Activated CD8-positive, alpha-beta memory T cell treated with anti-CD3 and anti-CD28 coated beads for 1 hour (primary cell): ENCODE data around the gene SRP54.
"Not testable (repeated sequence)": the region's sequence is repeated elsewhere in the genome, so short reads cannot be mapped to it uniquely, and the experiment has no call there.

Source experiments
- DNase-seq, 2 donors: peaks; one replicate each; pipeline ENCODE4 v3.0.0-alpha.2; 2020; ENCODE audit warnings: low read depth in 1 of 2; ENCODE audit errors: extremely low read depth in 1 of 2

SRP54 gene

GRCh38 chr14:34983148-34983760 lies 462 bp downstream of the SRP54 start:
- DNase-seq, result no peak

- DNase-seq, result no peak
These were observed 994 bp downstream of the SRP54 start for GRCh38 chr14:34983786-34984185.

GRCh38 chr14:34985740-34986139 lies 2.9 kb downstream of the SRP54 start:
- DNase-seq, result no peak

- DNase-seq, result no peak
These were observed 4.4 kb downstream of the SRP54 start for GRCh38 chr14:34987180-34987579.

GRCh38 chr14:34989762-34990161 lies 7.0 kb downstream of the SRP54 start:
- DNase-seq, result no peak

- DNase-seq, result no peak
These were observed 10.6 kb downstream of the SRP54 start for GRCh38 chr14:34993426-34993825.

GRCh38 chr14:34994668-34995067 lies 11.9 kb downstream of the SRP54 start:
- DNase-seq, result no peak

- no peak for DNase-seq
These were observed 15.0 kb downstream of the SRP54 start for GRCh38 chr14:34997762-34998161.

- no peak for DNase-seq
These were observed 16.7 kb downstream of the SRP54 start for GRCh38 chr14:34999500-34999899.

- no peak for DNase-seq
These were observed 18.8 kb downstream of the SRP54 start for GRCh38 chr14:35001621-35002020.

GRCh38 chr14:35004839-35005238 lies 22.0 kb downstream of the SRP54 start:
- no peak for DNase-seq

- no peak for DNase-seq
These were observed 33.8 kb downstream of the SRP54 start for GRCh38 chr14:35016568-35016967.

GRCh38 chr14:35020713-35021112 lies 37.9 kb downstream of the SRP54 start:
- DNase-seq, result no peak

- no peak for DNase-seq
These were observed 45.6 kb downstream of the SRP54 start for GRCh38 chr14:35028435-35028834.

GRCh38 chr14:35032562-35032961 lies 49.8 kb downstream of the SRP54 start:
- no peak for DNase-seq

GRCh38 chr14:35034440-35034833 lies 51.6 kb downstream of the SRP54 start:
- no peak for DNase-seq

- not testable (repeated sequence) for DNase-seq
These were observed 52.3 kb downstream of the SRP54 start for GRCh38 chr14:35034944-35035554.

- DNase-seq, result not testable (repeated sequence)
These were observed 55.5 kb downstream of the SRP54 start for GRCh38 chr14:35038312-35038711.

GRCh38 chr14:35042632-35043031 lies 59.8 kb downstream of the SRP54 start:
- DNase-seq, result no peak

GRCh38 chr14:35043046-35043445 lies 60.3 kb downstream of the SRP54 start:
- DNase-seq, result no peak

- DNase-seq, result no peak
These were observed 62.4 kb downstream of the SRP54 start for GRCh38 chr14:35044939-35045797.

GRCh38 chr14:35045798-35046047 lies 62.9 kb downstream of the SRP54 start:
- no peak for DNase-seq
